ENCODE results near the gene IDH3A. TPM values are rescaled to one million over a fixed set of nuclear protein-coding genes. Genes with fewer than 3 reads are reported as not detected.

IDH3A gene
- total and polyA plus RNA-seq, 9 of the 15 experiments (the other 6 are each of a cell fraction or from before 2014, with no cell fraction given) = 37.4 to 249 (median 107) TPM

GRCh38 chr15:78120523-78120922, 28.6 kb upstream of the IDH3A start:
- POLR2A ChIA-PET = interaction anchor here (0.7 to 1.2 kb wide), 2 partner anchors 11 to 135 kb away, joined by 3 to 4 read pairs; partner anchors contain the start of gene CIB2
- Histone ChIP-seq H3K79me2 (ENCODE audit: control insufficient read depth, insufficient read depth, low read length) (no peaks in the 10 kb centered on the region), H3K36me3 (ENCODE audit: control insufficient read depth, insufficient read depth, low read length) (no peaks in the 10 kb centered on the region), H3K4me3 (no peak overlapping the region), H3K9me3 (replicated peaks; ENCODE audit: control insufficient read depth, insufficient read depth, low read depth, low read length) (no peaks in the 10 kb centered on the region), H3K27ac (ENCODE audit: extremely low read depth, low read depth, low read length) (no peak overlapping the region), H2AFZ (ENCODE audit: low read depth, low read length) (no peak overlapping the region), H3K4me1 (replicated peaks in 1 of 2; ENCODE audit: control insufficient read depth in 2 of 2, insufficient read depth in 2 of 2, low read length in 2 of 2) (no peaks in the 10 kb centered on the region; a peak in 1 of 5 replicates), H3K4me2 (ENCODE audit: insufficient read depth, low read length) (no peak overlapping the region), H3K27me3 (ENCODE audit: control insufficient read depth in 2 of 2, insufficient read depth in 2 of 2, low read length in 2 of 2) (no peaks in the 10 kb centered on the region), H4K20me1 (replicated peaks; ENCODE audit: control insufficient read depth, insufficient read depth, low read length) (peaks cover 5% of the 10 kb centered on the region; the same call in 1 of the 2 replicates), H3K9ac (ENCODE audit: insufficient read depth in 1 of 2, low read depth in 2 of 2, low read length in 2 of 2) (no peak overlapping the region; a peak in 1 of 4 replicates), H3K9me1 (ENCODE audit: control insufficient read depth, insufficient read depth, low read length) (no peaks in the 10 kb centered on the region)
- in situ Hi-C loops (cut with MboI) (no loop called here), intact Hi-C loops (cut with micrococcal nuclease) (no loop called here)
- no TSS peak for BruUV-seq (replicated peaks)
- CTCF ChIA-PET (ENCODE audit: low intra/inter-chr PET ratio) = no interaction called here
- WGBS (ENCODE audit: insufficient coverage, low coverage, missing lambda C conversion rate) = 46% methylated on average over 5 of the region's 5 CpGs
- no peak for ATAC-seq
- FAIRE-seq = no peak
- no peak for TF ChIP-seq MIER1 (IDR thresholded peaks at IDR 0.05; ENCODE audit: low read depth)
- TF ChIP-seq FUS (optimal IDR thresholded peaks at IDR 0.05; ENCODE audit: low read depth, low read length) = no peak
- DNase-seq (ENCODE audit: extremely low read depth in 1 of 4, low spot score in 3 of 4) = no peak

- peaks cover 9% of the 10 kb centered on the region; the same call in 1 of the 2 replicates for H4K20me1 ChIP-seq (replicated peaks; ENCODE audit: control insufficient read depth, insufficient read depth, low read length)
- ChIA-PET POLR2A (interaction anchor here (0.6 kb wide), 1 partner anchor 454 kb away, joined by 3 read pairs; no protein-coding TSS in a partner anchor), CTCF (ENCODE audit: low intra/inter-chr PET ratio) (interaction anchor here (0.5 kb wide), 1 partner anchor 1746 kb away, joined by 3 read pairs; no protein-coding TSS in a partner anchor)
- 19% methylated on average over 3 of the region's 3 CpGs for WGBS (ENCODE audit: insufficient coverage, low coverage, missing lambda C conversion rate)
- no peaks in the 10 kb centered on the region for H3K27me3 ChIP-seq (ENCODE audit: control insufficient read depth in 2 of 2, insufficient read depth in 2 of 2, low read length in 2 of 2)
- H3K4me3 ChIP-seq = no peak overlapping the region
- no TSS peak for BruUV-seq (replicated peaks)
- peaks cover 10 to 16% of the 10 kb centered on the region in 2 experiments; a peak in 4 of 5 replicates for H3K4me1 ChIP-seq (replicated peaks in 1 of 2; ENCODE audit: control insufficient read depth in 2 of 2, insufficient read depth in 2 of 2, low read length in 2 of 2)
- intact Hi-C loops (cut with micrococcal nuclease) (no loop called here), in situ Hi-C loops (cut with MboI) (no loop called here)
- H3K4me2 ChIP-seq (ENCODE audit: insufficient read depth, low read length) = no peak overlapping the region
- no peaks in the 10 kb centered on the region for H3K36me3 ChIP-seq (ENCODE audit: control insufficient read depth, insufficient read depth, low read length)
- no peak overlapping the region for H3K27ac ChIP-seq (ENCODE audit: extremely low read depth, low read depth, low read length)
- ATAC-seq = no peak
- no peak overlapping the region for H2AFZ ChIP-seq (ENCODE audit: low read depth, low read length)
- no peaks in the 10 kb centered on the region for H3K79me2 ChIP-seq (ENCODE audit: control insufficient read depth, insufficient read depth, low read length)
- peak; percentile 40 for FAIRE-seq
- H3K9me1 ChIP-seq (ENCODE audit: control insufficient read depth, insufficient read depth, low read length) = peaks cover 4% of the 10 kb centered on the region
- no peak for DNase-seq (ENCODE audit: extremely low read depth in 1 of 4, low spot score in 3 of 4)
- no peaks in the 10 kb centered on the region for H3K9me3 ChIP-seq (replicated peaks; ENCODE audit: control insufficient read depth, insufficient read depth, low read depth, low read length)
- H3K9ac ChIP-seq (ENCODE audit: insufficient read depth in 1 of 2, low read depth in 2 of 2, low read length in 2 of 2) = 0 out of 4 replicates have a peak overlapping the region, but pooled peaks of 1 of the 2 experiments have one; percentile 43
- TF ChIP-seq ZBTB26 (CRISPR knock-in tag; IDR thresholded peaks at IDR 0.05) = no peak
- no peak for TF ChIP-seq CREB3L1 (IDR thresholded peaks at IDR 0.05; ENCODE audit: borderline replicate concordance, low read depth)
- TF ChIP-seq UBTF (IDR thresholded peaks at IDR 0.05; ENCODE audit: borderline replicate concordance in 1 of 2, low read depth in 2 of 2, low read length in 2 of 2) = no peak
Measured at GRCh38 chr15:78125267-78125666, 23.9 kb upstream of the IDH3A start.
